Fibroblast of lung (primary cell): Measurements from ENCODE around the gene C18orf63.

ENCODE experiments used
- CTCF ChIP-seq, 2 donors: IDR thresholded peaks in 1 of 2; conservative IDR thresholded peaks in 1 of 2; 1 replicate in 1 of 2; 2 replicates in 1 of 2; pipeline ENCODE4 v1.5.1; 2011 to 2012; ENCODE audit warnings: low read length in 2 of 2, control low read depth in 1 of 2, inconsistent platforms in 1 of 2, low read depth in 1 of 2, mild to moderate bottlenecking in 1 of 2
- EZH2 ChIP-seq: IDR thresholded peaks from 2 replicates; pipeline ENCODE4 v1.5.1; 2012; ENCODE audit warnings: low read length, control low read depth, mild to moderate bottlenecking; ENCODE audit errors: missing control alignments

- no peak for TF ChIP-seq CTCF (conservative IDR thresholded peaks at IDR 0.05 in 1 of 2, IDR thresholded peaks at IDR 0.05 in 1 of 2; ENCODE audit: low read depth in 1 of 2, low read length in 2 of 2)
- no peak for TF ChIP-seq EZH2
These were observed 23.1 kb upstream of the C18orf63 start for GRCh38 chr18:74292541-74292858.
